Measurements from ENCODE around the gene IL31RA.
"Not testable (repeated sequence)": the region's sequence is repeated elsewhere in the genome, so short reads cannot be mapped to it uniquely, and the experiment has no call there.

The IL31RA gene

DNA sequence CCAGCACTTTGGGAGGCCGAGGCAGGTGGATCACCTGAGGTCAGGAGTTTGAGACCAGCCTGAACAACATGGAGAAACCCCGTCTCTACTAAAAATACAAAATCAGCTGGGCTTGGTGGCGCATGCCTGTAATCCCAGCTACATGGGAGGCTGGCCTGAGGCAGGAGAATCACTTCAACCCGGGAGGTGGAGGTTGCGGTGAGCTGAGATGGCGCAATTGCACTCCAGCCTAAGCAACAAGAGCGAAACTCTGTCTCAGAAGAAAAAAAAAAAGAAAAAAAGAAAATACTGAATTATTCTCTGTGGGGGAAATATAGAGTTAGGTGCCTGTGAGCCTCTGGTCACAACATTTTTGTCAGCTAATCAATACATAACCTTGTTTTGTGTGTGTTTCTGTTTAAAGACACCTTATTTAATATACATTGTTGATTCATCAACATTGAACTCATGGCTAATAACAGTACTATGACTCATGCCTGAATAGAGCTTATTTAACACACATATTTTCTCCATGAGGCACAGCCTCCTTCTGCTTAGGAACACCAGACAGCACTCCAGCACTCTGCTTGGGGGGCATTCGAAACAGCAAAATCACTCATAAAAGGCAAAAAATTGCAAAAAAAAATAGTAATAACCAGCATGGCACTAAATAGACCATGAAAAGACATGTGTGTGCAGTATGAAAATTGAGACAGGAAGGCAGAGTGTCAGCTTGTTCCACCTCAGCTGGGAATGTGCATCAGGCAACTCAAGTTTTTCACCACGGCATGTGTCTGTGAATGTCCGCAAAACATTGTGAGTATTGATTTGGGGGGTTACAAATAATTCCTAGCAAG is at the start of gene IL31RA:
Gene IL31RA (plus strand): TSS at position 519 of the 836 bp plus-strand sequence. CDS start 214 bp downstream, at position 733.
- H3K9ac ChIP-seq = no peak within 1 kb of the TSS
- no peak within 1 kb of the TSS for H3K4me2 ChIP-seq (ENCODE audit: low read length)
- no peak within 1 kb of the TSS for H2AFZ ChIP-seq
- H3K4me1 ChIP-seq = no peaks in the 10 kb centered on the region
- no peak within 1 kb of the TSS for H3K27ac ChIP-seq
- no peak for TF ChIP-seq CTCF (IDR thresholded peaks at IDR 0.05)
- no peak within 1 kb of the TSS for H3K4me3 ChIP-seq (ENCODE audit: low read depth, low read length)
- no peaks in the 10 kb centered on the region for H3K36me3 ChIP-seq (ENCODE audit: control insufficient read depth, insufficient read depth, low read length)
- no peaks in the 10 kb centered on the region for H3K9me3 ChIP-seq (ENCODE audit: control insufficient read depth, low read length)
- H3K79me2 ChIP-seq = no peaks in the 10 kb centered on the region
- H3K27me3 ChIP-seq (ENCODE audit: control insufficient read depth, insufficient read depth, low read length) = no peaks in the 10 kb centered on the region

- not testable (repeated sequence) for H3K36me3 ChIP-seq (ENCODE audit: control insufficient read depth, insufficient read depth, low read length); H3K9ac ChIP-seq; H3K4me2 ChIP-seq (ENCODE audit: low read length); H3K4me3 ChIP-seq (ENCODE audit: low read depth, low read length); H2AFZ ChIP-seq; H3K27me3 ChIP-seq (ENCODE audit: control insufficient read depth, insufficient read depth, low read length); H3K4me1 ChIP-seq; H3K79me2 ChIP-seq; H3K9me3 ChIP-seq (ENCODE audit: control insufficient read depth, low read length); H3K27ac ChIP-seq
Measured at GRCh38 chr5:55808814-55809213, 42.3 kb upstream of the IL31RA start.

DNA sequence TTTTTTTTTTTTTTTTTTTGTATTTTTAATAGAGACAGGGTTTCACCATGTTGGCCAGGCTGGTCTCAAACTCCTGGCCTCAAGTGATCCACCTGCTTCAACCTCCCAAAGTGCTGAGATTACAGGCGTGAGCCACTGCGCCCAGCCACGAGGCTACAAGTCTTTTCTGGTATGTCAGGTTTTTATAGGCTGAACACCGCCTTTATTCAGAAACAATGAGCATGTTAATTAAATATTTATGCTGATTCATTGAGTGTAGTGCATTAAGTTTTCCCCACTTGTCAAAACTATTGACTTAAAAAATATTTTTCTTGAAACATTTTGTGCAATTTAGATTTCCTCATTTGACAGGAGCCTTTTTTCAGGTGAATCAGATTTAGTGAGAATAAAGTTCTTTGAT is 35.2 kb upstream of the IL31RA start:
- H3K36me3 ChIP-seq (ENCODE audit: control insufficient read depth, insufficient read depth, low read length); H3K4me1 ChIP-seq; H3K27ac ChIP-seq; H3K79me2 ChIP-seq; H3K9ac ChIP-seq; H3K27me3 ChIP-seq (ENCODE audit: control insufficient read depth, insufficient read depth, low read length); H3K9me3 ChIP-seq (ENCODE audit: control insufficient read depth, low read length); H3K4me3 ChIP-seq (ENCODE audit: low read depth, low read length); H2AFZ ChIP-seq; H3K4me2 ChIP-seq (ENCODE audit: low read length): not testable (repeated sequence)

DNA sequence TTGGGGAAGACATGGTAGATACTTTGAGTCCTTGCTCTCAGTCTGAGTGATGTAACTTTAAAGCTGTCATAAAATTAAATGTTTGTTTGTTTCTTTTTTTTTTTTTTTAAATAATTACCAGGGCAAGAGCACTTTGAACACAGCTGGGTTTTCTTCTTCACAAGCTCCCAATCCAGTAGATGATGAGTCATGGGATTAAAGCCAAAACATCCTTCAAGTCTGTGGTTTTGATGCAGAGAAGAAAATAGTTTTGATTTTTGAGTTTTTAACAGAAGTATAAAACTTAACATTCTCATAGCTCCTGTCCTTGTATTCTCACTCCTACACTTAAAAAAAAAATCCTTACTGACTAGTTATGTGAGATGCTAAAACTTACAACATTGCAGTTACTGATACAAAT is 34.8 kb upstream of the IL31RA start:
- Histone ChIP-seq H3K36me3 (ENCODE audit: control insufficient read depth, insufficient read depth, low read length) (no peaks in the 10 kb centered on the region), H3K4me2 (ENCODE audit: low read length) (no peak overlapping the region), H3K27ac (no peak overlapping the region), H3K79me2 (no peaks in the 10 kb centered on the region), H3K4me1 (no peaks in the 10 kb centered on the region), H3K4me3 (ENCODE audit: low read depth, low read length) (no peak overlapping the region), H3K9ac (no peak overlapping the region), H2AFZ (no peak overlapping the region), H3K27me3 (ENCODE audit: control insufficient read depth, insufficient read depth, low read length) (no peaks in the 10 kb centered on the region), H3K9me3 (ENCODE audit: control insufficient read depth, low read length) (no peaks in the 10 kb centered on the region)
- TF ChIP-seq CTCF (IDR thresholded peaks at IDR 0.05) = no peak

DNA sequence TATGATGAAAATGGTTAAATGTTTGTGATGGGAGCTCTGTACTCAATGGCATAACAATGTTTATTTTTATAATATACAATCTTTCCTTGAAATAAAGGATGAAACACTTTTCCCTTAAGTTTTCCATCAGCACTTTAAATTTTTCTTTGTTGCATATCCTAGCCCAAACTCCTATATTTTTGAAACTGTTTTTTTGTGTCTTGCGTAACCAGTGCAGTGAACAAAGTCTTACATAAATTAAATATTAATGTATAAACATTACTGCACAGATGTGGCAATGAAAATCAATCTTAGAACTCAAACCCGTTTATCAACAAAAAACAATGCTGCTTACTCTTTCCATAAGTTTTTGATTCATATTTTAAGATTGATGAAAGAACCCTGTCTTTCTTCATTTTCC is 34.1 kb upstream of the IL31RA start:
- no peaks in the 10 kb centered on the region for H3K9me3 ChIP-seq (ENCODE audit: control insufficient read depth, low read length)
- no peak overlapping the region for H3K27ac ChIP-seq
- H3K4me3 ChIP-seq (ENCODE audit: low read depth, low read length) = no peak overlapping the region
- no peak overlapping the region for H2AFZ ChIP-seq
- no peak overlapping the region for H3K4me2 ChIP-seq (ENCODE audit: low read length)
- H3K27me3 ChIP-seq (ENCODE audit: control insufficient read depth, insufficient read depth, low read length) = peaks cover 4% of the 10 kb centered on the region
- no peaks in the 10 kb centered on the region for H3K79me2 ChIP-seq
- H3K36me3 ChIP-seq (ENCODE audit: control insufficient read depth, insufficient read depth, low read length) = no peaks in the 10 kb centered on the region
- no peak overlapping the region for H3K9ac ChIP-seq
- no peaks in the 10 kb centered on the region for H3K4me1 ChIP-seq
- TF ChIP-seq CTCF (IDR thresholded peaks at IDR 0.05) = no peak

- no peak overlapping the region for H3K4me3 ChIP-seq (ENCODE audit: low read depth, low read length)
- no peaks in the 10 kb centered on the region for H3K79me2 ChIP-seq
- TF ChIP-seq CTCF (IDR thresholded peaks at IDR 0.05) = no peak
- H3K36me3 ChIP-seq (ENCODE audit: control insufficient read depth, insufficient read depth, low read length) = no peaks in the 10 kb centered on the region
- no peak overlapping the region for H3K27ac ChIP-seq
- no peak overlapping the region for H3K4me2 ChIP-seq (ENCODE audit: low read length)
- H3K27me3 ChIP-seq (ENCODE audit: control insufficient read depth, insufficient read depth, low read length) = peaks cover 4% of the 10 kb centered on the region
- no peak overlapping the region for H3K9ac ChIP-seq
- no peaks in the 10 kb centered on the region for H3K9me3 ChIP-seq (ENCODE audit: control insufficient read depth, low read length)
- no peaks in the 10 kb centered on the region for H3K4me1 ChIP-seq
- H2AFZ ChIP-seq = no peak overlapping the region
Measured at GRCh38 chr5:55820488-55820887, 30.7 kb upstream of the IL31RA start.

Data from parathyroid adenoma (tissue), 2 donors.